ENCODE data around the gene CCDC148. TPM values are rescaled to one million over a fixed set of nuclear protein-coding genes. Genes with fewer than 3 reads are reported as not detected.
A peak's percentile ranks its signal among the peaks of the same experiment; 100 is the strongest.
"Not testable (repeated sequence)": the region's sequence is repeated elsewhere in the genome, so short reads cannot be mapped to it uniquely, and the experiment has no call there.

CCDC148 gene
- total RNA-seq, 1 donor from 2014 or later = 1.2 TPM

DNA sequence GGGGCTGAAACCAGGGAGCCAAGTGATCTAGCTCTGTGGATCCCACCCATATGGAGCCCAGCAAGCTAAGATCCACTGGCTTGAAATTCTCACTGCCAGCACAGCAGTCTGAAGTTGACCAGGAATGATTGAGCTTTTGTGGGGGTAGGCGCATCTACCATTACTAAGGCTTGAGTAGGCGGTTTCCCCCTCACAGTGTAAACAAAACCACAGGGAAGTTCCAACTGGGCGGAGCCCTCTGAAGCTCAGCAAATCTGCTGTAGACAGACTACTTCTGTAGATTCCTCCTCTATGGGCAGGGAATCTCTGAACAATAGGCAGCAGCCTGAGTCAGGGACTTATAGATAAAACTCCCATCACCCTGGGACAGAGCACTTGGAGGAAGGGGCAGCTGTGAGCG, 96.7 kb downstream of the CCDC148 start:
- no peak overlapping the region for H3K27ac ChIP-seq
- no peaks in the 10 kb centered on the region for H3K4me1 ChIP-seq
- H3K9me3 ChIP-seq = no peaks in the 10 kb centered on the region
- intact Hi-C loops (cut with DNase I) = no loop called here
- ATAC-seq = no peak
- no peaks in the 10 kb centered on the region for H3K36me3 ChIP-seq
- TF ChIP-seq, protein P1, sequence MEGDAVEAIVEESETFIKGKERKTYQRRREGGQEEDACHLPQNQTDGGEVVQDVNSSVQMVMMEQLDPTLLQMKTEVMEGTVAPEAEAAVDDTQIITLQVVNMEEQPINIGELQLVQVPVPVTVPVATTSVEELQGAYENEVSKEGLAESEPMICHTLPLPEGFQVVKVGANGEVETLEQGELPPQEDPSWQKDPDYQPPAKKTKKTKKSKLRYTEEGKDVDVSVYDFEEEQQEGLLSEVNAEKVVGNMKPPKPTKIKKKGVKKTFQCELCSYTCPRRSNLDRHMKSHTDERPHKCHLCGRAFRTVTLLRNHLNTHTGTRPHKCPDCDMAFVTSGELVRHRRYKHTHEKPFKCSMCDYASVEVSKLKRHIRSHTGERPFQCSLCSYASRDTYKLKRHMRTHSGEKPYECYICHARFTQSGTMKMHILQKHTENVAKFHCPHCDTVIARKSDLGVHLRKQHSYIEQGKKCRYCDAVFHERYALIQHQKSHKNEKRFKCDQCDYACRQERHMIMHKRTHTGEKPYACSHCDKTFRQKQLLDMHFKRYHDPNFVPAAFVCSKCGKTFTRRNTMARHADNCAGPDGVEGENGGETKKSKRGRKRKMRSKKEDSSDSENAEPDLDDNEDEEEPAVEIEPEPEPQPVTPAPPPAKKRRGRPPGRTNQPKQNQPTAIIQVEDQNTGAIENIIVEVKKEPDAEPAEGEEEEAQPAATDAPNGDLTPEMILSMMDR (IDR thresholded peaks at IDR 0.05) = no peak
- no peak overlapping the region for H3K4me3 ChIP-seq
- no peaks in the 10 kb centered on the region for H3K27me3 ChIP-seq
- DNase-seq = no peak

DNA sequence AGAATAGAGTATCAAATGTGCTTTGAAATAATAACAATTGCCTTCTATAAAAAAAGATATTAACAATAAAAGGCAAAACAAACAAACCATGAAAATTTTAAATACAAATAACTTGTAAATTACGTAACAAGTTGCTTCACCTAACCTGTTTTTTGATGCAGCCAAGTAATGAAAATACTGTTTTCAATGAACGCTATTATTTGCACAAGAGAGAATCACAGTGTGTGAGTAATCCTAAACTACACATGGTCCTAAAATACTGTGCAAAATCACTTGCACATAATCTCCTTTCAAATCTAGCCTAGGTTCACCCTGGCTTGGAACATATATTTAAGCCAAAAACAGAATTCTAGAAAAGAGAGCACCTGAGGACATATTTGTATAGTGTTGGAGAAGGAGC, 98.9 kb downstream of the CCDC148 start:
- H3K9me3 ChIP-seq = no peaks in the 10 kb centered on the region
- TF ChIP-seq, protein P1 (IDR thresholded peaks at IDR 0.05) = no peak
- no peak overlapping the region for H3K27ac ChIP-seq
- ATAC-seq (no peak), DNase-seq (no peak)
- H3K27me3 ChIP-seq = no peaks in the 10 kb centered on the region
- H3K4me1 ChIP-seq = no peaks in the 10 kb centered on the region
- H3K36me3 ChIP-seq = no peaks in the 10 kb centered on the region
- no peak overlapping the region for H3K4me3 ChIP-seq
- intact Hi-C loops (cut with DNase I) = no loop called here

- DNase-seq (no peak), ATAC-seq (no peak)
- no peak overlapping the region for H3K4me3 ChIP-seq
- H3K9me3 ChIP-seq = no peaks in the 10 kb centered on the region
- no peaks in the 10 kb centered on the region for H3K27me3 ChIP-seq
- H3K36me3 ChIP-seq = no peaks in the 10 kb centered on the region
- no peak overlapping the region for H3K27ac ChIP-seq
- intact Hi-C loops (cut with DNase I) = no loop called here
- TF ChIP-seq, protein P1 (IDR thresholded peaks at IDR 0.05) = no peak
- H3K4me1 ChIP-seq = no peaks in the 10 kb centered on the region
These were observed 99.4 kb downstream of the CCDC148 start for GRCh38 chr2:158357122-158357521.

DNA sequence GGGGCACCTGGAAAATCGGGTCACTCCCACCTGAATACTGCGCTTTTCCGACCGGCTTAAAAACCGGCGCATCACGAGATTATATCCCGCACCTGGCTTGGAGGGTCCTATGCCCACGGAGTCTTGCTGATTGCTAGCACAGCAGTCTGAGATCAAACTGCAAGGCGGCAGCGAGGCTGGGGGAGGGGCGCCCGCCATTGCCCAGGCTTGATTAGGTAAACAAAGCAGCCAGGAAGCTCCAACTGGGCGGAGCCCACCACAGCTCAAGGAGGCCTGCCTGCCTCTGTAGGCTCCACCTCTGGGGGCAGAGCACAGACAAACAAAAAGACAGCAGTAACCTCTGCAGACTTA, 105.1 kb downstream of the CCDC148 start:
- ATAC-seq; DNase-seq; H3K9me3 ChIP-seq; H3K36me3 ChIP-seq; H3K27ac ChIP-seq; H3K27me3 ChIP-seq; intact Hi-C loops (cut with DNase I); H3K4me3 ChIP-seq; H3K4me1 ChIP-seq: not testable (repeated sequence)

DNA sequence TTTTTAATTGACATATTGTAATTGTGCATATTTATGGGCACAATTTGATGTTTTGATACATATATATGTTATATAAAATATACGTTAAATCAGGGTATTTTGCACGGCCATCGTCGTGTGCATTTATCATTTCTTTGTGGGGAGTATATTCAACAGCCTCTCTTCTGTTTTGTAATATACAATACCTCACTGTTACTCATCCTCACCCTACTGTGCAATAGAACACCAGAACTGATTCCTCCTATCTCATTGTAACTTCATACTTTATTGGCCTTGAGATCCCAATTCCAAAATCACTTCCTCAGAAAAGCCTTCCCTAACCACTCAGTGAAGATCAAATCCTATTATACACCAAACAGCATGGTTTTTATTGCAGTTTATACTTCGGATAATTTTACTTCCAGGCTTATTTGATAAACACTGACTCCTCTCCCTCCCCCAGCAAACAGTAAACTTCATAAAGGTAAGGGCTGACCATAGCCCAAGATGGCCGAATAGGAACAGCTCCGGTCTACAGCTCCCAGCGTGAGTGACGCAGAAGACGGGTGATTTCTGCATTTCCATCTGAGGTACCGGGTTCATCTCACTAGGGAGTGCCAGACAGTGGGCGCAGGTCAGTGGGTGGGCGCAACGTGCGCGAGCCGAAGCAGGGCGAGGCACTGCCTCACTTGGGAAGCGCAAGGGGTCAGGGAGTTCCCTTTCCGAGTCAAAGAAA, 105.6 kb downstream of the CCDC148 start:
- intact Hi-C loops (cut with DNase I); ATAC-seq; H3K4me3 ChIP-seq; H3K36me3 ChIP-seq; H3K27me3 ChIP-seq; H3K9me3 ChIP-seq; H3K27ac ChIP-seq; H3K4me1 ChIP-seq: not testable (repeated sequence)
- peak; percentile 11 for DNase-seq

DNA sequence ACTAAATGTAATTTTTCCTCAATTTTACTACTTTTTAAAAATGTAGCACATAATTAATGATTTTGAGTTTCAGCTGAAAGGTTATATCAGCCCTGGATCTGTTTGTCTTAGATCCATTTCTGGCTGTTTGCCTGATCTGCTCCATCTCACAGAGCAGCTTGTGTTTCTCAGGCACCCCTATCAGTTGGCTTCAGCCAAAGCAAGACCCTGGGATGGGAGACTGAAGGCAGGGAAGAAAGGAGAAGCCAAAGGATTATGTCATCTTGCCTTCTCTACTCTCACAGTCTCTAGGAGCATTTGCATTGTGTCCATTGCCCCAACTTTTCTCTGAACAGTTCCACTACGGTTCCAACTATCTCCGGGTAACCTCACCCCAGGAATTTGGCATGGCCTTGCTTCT, 110.5 kb downstream of the CCDC148 start:
- no peaks in the 10 kb centered on the region for H3K9me3 ChIP-seq

More for the DNA sequence above, 110.5 kb downstream of the CCDC148 start:
- no peak overlapping the region for H3K4me3 ChIP-seq
- DNase-seq (no peak), ATAC-seq (no peak)
- H3K27ac ChIP-seq = no peak overlapping the region
- no peaks in the 10 kb centered on the region for H3K36me3 ChIP-seq
- no peaks in the 10 kb centered on the region for H3K27me3 ChIP-seq
- H3K4me1 ChIP-seq = no peaks in the 10 kb centered on the region
- TF ChIP-seq, protein P1 (IDR thresholded peaks at IDR 0.05) = no peak
- intact Hi-C loops (cut with DNase I) = no loop called here
